ENCODE results near the gene RPP38.

The RPP38 gene, protein sequence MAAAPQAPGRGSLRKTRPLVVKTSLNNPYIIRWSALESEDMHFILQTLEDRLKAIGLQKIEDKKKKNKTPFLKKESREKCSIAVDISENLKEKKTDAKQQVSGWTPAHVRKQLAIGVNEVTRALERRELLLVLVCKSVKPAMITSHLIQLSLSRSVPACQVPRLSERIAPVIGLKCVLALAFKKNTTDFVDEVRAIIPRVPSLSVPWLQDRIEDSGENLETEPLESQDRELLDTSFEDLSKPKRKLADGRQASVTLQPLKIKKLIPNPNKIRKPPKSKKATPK

DNA sequence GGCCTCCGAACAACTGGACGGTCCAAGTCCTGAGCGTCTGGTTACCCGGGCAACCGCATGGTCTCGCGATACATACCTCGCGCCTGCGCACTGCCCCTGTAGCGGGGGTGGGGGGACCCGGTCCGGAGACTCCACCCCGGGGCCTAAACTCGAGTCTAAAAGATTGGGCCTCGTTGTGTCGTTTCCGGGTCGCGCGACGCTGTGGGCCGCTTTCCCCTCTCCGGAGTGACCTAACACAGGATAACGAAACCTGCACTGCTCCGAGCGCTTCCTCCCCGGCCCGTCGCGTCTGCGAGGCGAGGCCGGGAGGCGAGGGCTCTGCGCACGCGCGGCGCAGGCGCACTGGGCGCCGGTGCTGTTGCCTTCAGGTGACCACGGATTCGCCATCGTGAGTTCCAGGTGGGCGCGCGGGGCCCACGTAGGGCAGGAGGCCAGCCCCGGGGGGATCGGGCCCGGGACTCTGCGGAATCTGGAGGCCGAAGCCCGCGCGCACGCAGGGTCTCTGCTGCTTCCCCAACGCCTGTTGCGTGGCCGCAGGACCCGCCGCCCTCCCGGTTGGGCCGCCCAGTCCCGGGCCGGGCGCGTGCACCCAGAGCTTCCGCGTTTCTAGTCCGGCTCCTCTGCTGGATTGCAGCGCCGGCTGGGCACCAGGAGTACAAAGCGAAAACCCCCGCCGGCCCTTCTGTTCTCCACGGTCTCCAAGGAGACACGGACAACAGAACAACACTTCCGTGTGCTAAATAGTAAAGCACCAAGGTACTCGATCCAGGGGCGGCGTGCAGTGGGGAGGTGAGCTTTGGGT, at the start of gene RPP38:
RPP38 (plus strand) TSS at position 345 of the 802 bp plus-strand sequence. CDS start 5,960 bp downstream, outside the sequence.
- peak; percentile 97 for DNase-seq

DNA sequence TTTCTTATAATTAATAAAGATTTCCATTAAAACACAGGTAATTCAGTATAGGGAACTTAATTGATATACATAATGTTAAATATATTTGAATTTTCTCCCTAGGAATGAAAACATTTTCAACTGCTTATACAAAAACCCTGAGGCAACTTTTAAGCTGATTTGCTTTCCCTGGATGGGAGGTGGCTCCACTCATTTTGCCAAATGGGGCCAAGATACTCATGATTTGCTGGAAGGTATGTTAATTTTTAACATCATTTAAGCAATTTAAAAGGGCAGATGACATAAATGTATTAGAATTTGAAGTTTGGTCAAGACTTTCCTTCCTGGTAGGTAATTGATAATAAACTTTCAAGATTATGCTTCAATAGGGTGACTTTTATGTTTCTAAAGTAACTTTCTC, 47.6 kb upstream of the RPP38 start:
- no peak for DNase-seq

DNA sequence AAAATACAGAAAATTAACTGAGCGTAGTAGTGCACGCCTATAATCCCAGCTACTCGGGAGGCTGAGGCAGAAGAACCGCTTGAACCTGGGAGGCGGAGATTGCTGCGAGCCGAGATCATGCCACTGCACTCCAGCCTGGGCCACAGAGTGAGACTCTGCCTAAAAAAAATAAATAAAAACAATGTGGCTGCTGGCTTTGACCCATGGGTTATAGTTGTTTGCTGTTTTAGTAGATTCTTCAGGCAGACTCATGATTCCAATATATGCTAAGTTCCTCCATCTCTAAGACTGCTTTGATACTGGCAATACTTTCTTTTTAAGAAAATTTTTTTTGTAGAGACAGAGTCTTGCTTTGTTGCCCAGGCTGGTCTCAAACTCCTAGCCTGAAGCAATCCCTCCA, 45.0 kb upstream of the RPP38 start:
- DNase-seq = no peak

DNA sequence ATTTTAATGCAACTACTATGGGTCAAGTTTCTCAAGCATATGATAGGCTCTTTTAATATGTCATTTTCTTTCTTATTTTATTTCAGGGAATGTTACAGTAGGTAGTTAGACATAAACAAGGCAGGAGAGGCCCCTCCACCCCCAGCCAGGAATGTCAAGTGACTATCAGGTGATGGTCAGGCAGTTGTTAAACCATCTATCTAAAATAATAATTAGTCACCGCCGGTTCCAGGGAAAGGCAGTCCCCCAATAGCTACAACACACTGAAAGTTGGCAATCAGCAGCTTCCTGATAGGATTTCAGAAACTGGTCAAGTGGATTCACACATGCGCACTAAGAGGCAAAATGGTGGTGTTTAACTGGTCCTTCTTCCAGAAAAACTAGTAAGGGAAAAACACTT, 44.1 kb upstream of the RPP38 start:
- no peak for DNase-seq

DNA sequence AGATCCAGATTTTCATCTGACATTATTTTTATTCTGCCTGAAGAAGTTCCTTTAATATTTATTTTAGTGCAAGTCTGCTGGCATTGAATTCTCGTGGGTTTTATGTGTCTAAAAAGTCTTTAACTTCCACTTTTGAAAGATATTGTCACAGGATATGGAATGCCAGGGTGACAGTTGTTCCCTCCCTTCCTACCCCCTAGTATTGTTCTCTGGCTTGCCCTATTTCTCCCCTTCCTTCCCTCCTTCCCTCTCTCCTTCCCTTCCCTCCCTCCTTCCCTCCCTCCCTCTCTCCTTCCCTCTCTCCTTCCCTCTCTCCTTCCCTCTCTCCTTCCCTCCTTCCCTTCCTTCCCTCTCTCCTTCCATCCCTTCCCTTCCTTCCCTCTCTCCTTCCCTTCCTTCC, 38.5 kb upstream of the RPP38 start:
- DNase-seq = no peak

DNA sequence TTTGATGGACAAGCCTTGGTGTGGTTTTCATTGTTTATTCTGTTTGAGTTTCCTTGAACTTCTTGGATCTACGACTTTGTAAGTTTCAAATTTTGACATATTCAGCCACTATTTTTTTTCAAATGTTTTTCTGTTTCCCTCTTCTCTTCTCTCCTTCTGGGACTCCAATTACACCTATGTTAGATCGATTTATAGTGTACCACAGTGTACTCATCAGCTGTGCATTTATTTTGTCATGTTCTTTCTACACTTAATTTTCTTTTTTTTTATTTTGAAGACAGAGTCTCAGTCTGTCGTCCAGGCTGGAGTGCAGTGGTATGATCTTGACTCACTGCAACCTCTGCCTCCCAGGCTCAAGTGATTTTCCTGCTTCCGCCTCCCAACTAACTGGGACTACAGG, 37.2 kb upstream of the RPP38 start:
- DNase-seq = no peak

DNA sequence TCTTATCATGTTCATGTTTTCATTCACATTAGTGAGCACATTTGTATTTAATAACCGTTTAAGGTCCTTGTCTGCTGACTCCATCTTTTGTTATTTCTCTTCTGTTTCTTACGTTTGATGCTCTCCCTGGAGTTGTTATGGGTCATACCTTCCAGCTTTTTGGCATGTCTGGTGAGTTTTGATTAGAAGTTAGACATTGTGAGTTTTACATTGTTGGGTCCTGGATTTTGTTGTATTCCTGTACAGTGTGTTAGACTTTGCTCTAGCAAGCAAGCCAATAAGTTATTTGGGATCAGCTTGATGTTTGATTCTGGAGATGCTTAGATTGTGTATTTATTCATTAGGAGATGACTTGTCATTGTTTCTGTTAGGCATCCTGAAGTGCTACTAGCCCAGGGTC, 36.5 kb upstream of the RPP38 start:
- no peak for DNase-seq

DNA sequence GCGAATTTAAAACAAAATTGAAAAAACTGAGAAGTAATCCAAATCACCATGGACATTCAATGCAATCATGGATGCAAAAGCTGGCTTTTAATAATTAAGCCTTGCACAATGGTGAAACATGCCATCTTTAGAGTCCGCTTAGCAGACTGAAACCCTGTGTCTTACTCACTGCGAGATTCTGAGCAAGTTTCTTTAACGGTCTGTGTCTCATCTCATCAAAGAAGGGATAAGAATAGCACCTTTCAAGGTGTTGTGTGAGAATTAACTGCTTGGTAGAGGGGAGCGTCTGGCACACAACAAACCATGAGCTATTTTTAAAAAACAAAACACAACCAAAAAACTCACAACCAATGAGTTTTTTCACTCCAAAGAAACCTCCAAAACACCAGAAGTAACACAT, 30.0 kb upstream of the RPP38 start:
- DNase-seq = no peak

DNA sequence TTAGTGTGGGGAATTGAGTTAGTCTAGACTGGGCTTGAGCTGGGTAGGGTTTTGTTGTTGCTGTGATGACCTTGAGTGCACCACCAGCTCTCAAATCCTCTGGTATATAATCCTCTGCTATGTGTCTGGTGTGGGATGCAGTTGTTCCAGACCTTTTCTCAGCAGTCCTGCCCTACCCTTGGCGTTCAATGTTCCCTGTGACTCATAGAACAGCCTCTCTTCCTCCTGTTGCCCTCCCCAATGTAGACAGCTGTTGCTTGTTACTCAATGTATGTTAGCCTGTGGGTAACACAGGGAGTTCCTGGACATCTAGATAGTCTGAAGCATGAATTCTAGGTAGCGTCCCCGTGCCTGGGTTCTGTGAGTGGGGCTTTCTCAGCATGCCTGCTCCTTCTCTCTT, 28.4 kb upstream of the RPP38 start:
- no peak for DNase-seq

DNA sequence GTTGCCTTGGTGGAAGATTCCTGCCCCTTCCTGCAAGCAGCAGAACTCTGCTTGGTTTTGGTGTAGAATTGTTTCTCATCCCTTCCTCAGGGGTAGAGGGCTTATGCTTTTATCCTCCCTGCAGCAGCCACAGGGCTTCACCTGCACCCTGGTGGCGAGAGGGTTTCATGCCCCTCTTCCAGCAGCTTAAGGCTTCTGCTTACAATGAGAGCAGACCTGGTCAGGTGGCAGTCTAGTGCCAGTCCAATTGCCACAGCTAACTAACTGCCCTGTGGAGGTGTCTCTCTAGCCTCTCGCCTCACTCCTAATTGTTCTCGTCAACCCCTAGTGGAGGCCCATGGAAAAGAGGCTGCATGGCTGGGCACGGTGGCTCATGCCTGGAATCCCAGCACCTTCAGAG, 27.9 kb upstream of the RPP38 start:
- DNase-seq = no peak

DNA sequence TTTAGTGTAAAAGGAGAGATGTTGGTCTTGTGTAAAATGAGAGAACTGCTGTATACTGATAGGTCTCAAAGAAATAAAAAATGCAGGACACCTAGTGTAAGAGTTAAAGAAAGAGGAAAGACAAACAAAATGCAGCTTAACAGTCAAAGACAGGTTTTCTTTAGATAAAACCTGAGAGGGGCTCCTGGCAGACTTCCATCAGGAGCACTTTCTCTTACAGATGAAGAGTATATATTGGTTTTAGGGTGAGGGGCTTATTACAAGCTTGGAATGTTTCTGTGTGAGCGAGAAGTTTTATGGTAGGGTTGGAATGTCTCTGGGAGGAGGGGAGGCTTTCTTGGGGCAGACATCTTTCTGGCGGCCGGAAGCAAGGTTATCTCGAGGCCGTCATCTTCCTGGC, 24.8 kb upstream of the RPP38 start:
- no peak for DNase-seq

DNA sequence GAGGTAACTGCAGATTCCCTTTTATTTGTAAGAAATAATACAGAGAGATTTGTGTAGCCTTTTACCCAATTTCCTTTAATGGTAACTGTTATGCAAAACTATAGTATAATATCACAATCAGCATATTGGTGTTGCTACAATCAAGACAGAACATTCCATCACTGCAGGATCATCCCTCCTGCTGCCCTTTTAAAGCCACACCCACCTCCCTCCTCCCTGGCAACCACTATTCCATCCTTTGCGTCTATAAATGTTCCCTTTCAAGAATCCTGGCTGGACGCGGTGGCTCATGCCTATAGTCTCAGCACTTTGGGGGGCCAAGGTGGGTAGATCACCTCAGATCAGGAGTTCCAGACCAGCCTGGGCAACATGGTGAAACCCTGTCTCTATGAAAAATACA, 21.7 kb upstream of the RPP38 start:
- DNase-seq = no peak

DNA sequence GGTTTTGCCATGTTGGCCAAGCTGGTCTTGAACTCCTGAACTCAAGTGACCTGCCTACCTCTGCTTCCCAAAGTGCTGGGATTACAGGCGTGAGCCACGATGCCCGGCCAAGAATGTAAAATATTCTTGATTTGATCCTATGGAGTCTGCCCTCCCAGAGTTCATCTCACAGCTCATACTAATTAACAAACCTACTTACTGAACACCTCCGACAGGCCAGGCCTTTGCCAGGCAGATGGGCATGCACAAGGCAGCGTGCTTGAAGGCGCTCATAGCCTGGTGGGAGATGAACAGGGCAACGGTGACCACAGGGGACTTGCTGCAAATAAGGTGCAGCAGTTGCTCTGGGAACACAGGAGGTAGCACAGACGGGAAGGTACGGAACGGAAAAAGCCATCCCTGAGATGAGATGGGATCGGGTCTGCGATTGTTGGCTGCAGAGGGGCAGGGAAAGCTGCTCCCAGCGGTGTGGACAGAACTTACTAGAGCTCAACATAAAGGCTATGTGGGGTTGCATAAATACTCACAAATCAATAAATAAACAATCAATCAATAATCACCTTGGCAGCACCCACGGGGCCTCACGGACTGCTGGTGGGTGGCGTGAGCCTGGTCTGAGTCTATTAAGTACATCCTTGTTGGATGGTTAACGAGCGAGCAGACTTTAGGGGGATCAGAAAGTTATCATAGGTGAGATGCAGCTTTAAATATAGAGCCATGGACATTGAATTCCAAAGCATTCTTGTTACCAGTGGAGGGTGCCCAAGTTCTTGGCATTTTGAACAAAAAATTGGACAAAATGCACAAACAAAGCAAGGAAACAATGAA, 13.3 kb upstream of the RPP38 start:
- no peak for DNase-seq

DNA sequence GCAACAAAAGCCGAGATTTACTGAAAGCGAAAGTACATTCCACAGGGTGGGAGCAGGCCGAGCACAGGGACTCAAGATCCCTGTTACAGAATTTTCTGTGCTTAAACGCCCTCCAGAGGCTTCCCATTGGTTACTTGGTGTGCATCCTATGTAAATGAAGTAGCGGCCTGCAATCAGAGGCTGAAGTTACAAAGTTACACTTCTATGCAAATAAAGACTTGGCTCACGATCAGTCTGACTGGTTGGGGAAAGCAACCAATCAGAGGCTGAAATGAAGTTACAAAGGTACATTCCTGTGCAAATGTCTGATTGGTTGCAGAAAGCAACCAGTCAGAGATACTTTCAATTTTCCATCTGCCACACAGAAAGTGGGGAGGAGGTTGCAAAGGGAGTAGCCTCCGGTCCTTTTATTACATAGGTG, 12.6 kb upstream of the RPP38 start:
- DNase-seq = no peak

DNA sequence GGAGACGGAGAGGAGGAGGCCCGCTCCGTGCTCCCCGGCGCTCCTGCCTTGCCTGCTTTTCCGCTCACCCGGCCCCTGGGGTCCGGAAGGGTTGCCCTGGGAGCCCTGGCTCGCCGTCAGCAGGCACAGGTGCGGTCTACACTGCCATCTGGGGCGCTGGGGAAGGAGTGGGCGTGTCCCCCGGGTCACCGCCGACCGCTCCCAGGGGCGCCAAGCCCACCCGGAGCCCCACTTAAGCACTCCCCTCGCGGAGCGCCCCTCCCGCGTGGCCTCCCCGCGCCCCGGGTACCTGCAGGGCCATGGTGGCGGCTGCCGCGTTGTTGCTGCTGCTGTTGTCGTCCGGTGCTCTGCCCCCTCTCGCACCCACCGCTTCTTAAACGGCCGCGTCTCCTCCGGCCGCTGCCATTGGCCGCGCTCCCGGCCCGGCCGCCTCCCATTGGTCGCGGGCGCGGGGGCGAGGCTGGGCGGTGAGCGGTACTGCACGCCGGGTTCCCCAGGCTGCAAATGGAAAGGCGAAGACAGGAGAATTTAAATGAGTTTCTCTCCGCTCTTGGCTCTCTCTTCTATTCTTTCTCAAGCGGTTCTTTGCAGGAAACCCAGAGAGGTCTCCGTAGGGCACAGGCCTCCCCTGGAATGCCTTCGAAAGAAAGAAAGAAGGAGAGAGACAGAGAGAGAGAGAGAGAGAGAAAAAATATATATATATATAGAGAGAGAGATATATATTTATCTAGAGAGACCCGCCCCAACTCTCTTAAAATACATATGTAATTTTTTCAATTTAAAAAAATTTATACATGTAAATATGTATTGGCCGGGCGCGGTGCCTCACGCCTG, 8.5 kb upstream of the RPP38 start, which contains the start of gene ACBD7:
ACBD7 (minus strand) TSS at position 349 of the 834 bp plus-strand sequence; CDS start at position 301, 48 bp downstream.
- peak; percentile 78 for DNase-seq

DNA sequence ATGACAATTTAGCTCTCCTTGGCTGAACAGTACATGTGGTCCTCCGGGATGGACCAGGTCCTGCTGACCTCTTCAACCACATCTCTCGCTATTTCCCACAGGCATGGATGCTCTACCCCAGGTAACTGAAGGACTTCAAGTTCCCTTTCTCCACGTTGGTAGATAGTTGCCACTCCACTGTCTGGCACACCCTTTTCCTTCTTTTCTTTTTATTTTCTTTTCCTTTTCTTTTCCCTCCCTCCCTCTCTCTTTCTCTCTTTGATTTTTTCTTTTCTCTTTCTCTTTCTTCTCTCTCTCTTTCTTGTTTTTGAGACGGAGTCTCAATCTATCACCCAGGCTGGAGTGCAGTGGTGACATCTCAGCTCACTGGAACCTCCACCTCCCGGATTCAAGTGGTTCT, 5.7 kb upstream of the RPP38 start:
- no peak for DNase-seq

DNA sequence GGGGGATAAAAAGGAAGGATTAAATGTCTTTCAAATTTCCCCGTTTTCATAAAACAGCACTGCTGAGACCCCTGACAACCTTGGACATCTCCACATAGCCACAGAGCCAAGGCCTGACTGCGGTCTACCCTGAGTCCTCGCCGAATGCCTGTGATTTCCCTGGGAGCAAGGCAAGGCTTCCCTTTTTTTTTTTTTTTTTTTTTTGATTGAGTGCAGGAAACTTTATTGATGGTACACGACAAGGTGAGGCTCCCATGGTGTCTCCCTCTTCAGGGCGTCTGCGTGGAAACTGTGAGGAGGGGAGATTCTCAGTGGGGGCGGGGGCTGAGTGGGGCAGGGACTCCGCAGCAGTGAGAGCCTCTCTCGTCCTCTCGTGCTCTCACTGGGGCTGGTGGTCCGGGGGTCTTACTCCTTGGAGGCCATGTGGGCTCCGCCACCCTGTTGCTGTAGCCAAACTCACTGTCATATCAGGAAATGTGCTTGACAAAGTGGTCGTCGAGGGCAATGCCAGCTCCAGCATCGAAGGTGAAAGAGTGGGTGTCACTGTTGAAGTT, 4.2 kb upstream of the RPP38 start:
- no peak for DNase-seq

DNA sequence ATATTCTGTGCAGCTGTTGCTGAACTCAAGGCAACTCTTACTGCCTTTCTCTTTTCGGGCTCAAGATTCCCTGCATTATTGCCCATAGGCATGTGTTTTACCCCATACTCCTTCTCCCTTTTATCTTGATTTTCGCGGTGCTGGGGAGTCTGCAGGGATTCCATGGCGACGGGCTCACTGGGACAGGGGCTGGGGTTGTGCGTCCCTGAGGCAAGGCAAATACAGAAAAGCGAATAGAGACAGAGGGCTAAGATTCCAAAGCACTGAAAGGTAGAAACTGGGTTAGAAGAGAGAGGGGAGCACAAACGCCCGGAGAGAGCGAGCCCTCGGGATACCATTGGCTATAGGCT, 519 bp upstream of the RPP38 start:
- DNase-seq = no peak

DNA sequence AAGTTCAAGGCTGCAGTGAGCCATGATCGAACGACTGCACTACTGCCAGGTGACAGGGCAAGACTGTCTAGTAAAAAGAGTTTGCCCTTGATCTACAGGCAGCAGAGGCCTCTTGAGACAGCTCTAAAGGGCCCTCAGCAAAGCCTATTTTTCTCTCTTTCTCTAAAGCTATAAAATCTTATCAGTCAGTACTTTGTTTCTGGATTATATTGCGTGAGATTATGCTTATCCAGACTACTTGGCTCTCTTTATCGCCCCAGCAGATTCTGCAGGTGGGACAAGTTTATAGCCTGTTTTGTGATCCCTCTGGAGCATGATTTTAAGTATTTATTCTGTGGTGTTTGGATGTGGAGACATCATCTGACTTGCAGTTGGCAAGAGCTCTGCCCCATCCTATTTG, 2.7 kb downstream of the RPP38 start:
- no peak for DNase-seq

DNA sequence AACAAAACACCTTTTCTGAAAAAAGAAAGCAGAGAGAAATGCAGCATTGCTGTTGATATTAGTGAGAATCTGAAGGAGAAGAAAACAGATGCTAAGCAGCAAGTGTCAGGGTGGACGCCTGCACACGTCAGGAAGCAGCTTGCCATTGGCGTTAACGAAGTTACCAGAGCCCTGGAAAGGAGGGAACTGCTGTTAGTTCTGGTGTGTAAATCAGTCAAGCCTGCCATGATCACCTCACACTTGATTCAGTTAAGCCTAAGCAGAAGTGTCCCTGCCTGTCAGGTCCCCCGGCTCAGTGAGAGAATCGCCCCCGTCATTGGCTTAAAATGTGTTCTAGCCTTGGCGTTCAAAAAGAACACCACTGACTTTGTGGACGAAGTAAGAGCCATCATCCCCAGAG, 6.4 kb downstream of the RPP38 start:
- no peak for DNase-seq

DNA sequence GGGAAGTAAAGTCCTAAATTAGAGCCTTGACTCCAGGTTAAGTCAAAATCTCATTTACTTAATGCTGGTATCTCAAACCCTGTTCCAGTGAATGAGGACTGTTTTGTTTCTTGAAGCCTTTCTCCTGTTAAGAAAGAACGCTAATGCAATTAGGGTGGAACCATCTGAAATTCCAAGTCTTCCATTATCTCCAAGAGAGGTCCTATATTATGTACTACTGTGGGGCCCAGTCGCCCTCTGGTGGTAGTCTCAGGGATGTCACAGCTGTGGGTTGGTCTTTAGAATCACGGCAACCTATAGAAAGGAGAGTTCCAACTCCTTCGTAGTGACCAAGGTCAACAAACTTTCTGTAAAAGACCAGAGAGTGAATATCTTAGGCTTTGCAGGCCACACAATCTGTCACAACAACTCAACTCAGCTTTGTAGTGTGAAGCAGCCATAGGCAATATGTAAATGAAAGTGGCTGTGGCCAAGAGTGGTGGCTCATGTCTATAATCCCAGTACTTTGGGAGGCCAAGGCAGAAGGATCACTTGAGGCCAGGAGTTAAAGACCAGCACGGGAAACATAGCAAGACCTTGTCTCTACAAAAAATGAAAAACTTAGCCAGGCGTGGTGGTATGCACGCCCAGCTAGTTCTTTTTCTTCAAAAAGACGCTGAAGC, 9.3 kb downstream of the RPP38 start:
- DNase-seq = peak; percentile 62

DNA sequence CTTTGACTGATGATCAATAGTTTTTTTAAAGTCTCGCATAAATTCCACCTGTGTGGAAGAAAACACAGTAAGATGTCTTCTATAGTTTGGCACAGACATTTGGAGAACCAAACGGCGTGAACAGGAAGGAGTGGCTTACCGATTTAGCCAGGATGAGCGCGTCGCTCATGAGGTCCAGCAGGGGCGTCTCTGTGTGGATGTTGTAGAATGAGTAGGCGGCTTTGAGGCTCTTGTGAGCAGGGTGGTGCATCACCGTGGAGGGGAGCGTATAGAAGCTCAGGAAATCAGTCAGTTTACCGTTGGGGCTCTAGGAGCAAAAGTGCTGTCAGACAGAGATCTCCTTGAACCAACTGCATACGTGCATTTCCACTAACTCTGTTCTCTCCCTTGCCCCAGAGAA, 15.5 kb downstream of the RPP38 start:
- DNase-seq = no peak
